Measurements from ENCODE around the gene AFAP1L1.

Gene AFAP1L1

DNA sequence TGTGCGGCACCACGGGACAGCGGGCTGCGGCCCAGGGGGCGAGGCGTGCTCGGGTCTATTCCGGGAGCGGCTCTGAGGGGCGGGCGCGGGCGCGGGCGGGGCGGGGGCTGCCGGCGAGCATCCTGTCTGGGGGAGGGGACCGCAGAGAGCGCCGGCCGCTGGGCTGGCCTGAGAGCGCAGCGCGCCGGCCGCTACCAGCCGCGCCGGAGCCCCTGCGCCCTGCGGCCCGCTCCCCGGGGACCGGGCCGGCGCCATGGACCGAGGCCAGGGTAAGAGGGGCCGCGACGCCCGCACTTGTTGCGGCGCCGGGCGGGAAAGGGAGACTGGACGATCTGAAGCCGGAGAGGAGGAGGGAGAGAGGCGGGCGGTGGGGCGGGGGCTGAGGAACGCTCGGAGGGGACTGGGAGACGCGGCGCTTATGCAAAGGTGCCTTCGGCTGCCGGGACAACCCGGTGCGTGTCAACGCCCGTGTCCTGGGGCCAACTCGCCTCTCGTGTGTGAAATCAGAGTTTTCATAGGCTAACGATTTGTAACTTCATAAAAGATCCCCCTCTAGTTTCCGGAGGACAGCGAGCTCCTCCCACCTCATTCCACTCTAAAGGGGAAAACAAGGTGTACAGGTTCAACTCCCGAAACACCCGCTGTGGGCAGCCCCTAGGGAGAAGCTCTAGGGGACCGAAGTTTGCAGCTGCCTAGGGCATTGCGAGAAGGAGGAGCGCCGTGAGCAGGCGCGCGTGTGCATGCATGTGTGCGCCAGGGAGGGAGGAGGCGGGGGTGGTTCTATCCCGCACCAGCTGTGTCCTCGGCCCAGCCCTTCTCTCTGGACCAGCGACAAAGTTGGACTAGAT is at the start of gene AFAP1L1:
Gene AFAP1L1, plus strand, starts transcription at position 144 of the 848 bp plus-strand sequence. Its CDS starts 110 bp downstream, at position 254.
- DNase-seq (ENCODE audit: low read depth in 3 of 3), result peak in 1 of 3 experiments; percentile 21

DNA sequence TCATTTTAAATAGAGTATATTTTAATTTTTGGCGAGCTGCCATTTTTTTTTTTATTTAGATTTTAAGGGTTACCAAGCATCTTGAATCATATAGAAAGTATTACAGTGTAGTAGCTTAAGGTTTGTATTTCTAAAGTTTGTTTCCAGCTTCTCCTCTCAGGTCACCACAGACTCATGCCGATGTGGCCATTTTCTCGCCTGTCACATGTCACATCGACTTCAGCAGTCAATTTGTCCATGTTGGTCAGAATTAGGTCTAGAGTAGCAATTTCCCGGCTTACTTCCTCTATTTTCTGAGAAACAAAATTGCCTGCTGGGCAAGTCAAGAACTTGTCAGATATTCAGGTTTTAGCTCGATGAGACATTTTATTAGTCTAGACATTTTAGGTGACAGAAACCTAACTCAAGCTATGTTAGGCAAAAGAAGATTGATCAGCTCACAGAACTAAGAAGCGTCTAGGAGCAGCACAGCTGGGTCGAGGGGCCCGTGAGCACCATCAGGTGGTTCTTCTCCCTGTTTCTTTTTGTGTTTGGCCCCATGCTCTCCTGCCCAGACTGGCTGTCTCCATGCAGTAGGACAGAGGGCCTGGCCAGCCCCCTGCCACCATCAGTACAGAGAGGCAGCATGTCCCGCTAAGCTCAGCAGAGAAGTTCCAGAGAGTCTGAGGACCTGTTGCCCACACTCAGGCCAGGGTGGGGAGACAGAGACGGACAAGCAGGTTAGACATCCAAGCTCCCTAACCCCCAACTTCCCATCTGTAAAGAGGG is 48.4 kb upstream of the AFAP1L1 start:
- no peak for DNase-seq (ENCODE audit: low read depth in 3 of 3)

DNA sequence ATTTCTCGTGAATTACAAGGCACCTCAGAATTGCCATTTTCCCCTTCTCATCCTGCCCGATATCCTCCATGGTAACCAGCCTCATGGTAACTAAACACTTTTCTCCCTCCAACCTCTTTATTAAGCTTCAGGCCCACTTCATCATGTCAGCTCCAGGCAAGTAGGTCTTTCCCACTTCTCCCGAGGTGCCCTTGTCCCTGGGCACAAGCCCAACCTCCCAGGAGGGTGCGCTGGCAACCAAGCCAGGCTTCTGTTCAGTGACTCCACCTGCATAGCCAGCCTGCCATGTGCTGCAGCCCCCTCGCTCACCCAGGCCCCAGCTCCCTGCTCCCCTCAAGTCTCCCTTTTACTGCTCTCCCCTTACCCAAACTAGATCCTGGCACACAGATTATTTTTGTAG is 47.4 kb upstream of the AFAP1L1 start:
- DNase-seq (ENCODE audit: low read depth in 3 of 3), result no peak

DNA sequence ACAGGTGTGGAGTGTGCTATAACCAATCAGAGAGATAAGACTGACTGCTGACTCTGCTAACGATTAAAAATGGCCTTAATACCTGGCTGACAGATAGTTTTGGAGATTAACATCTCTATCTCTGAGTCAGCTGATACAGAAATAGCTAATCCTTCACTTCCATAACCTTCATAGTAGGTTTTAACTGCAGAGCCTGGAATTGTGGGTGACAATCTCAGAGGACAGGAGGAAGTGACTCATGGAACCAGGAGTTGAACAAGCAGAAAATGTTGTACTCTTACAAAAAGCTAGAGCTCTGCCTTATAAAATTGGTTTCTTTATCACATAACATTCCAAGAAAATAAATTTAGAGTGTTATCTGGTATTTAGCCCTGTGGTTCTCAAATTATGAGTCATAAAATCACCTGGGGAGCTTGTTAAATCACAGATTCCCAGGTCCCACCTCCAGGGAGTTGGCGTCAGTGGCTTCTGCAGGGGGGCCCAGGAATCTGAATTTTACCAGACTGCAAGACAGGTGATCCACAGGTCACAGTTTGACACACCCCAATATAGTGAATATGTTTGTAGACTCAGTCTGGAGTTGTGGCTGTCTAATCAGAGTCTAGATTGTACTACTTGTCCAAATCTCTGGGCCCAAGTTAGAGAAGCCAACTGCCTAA is 44.4 kb upstream of the AFAP1L1 start:
- no peak for DNase-seq (ENCODE audit: low read depth in 3 of 3)

DNA sequence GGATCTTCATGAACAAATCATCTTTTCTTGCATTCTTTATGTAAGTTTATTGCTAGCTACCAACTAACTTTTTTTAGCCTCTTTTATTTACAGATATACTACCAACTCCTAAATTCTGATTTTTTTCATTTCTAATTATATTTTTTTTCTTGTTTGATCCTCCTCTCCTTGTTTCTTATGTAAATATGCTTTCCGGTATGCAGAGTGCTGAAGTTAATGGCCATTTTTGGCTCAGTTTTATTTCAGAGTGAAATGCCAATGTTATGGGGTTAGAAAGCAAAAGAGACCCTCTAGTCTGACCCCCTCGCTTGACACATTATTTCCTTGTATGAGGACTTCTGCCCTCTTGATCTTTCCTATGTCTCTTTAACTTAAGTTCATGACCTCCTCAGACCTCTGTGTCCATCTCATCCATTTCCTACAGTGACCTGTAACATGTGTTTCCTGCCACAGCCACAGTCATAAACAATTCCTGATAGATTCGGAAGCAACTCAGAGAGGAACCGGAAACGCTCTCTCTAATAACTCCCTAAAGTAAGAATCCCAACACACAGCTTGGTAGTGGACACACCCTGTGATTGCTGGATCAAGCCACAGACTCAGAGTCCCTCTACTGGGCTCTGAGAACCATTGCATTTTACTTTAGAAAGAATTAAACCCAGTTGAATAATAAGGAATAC is 42.9 kb upstream of the AFAP1L1 start:
- DNase-seq (ENCODE audit: low read depth in 3 of 3), result no peak

DNA sequence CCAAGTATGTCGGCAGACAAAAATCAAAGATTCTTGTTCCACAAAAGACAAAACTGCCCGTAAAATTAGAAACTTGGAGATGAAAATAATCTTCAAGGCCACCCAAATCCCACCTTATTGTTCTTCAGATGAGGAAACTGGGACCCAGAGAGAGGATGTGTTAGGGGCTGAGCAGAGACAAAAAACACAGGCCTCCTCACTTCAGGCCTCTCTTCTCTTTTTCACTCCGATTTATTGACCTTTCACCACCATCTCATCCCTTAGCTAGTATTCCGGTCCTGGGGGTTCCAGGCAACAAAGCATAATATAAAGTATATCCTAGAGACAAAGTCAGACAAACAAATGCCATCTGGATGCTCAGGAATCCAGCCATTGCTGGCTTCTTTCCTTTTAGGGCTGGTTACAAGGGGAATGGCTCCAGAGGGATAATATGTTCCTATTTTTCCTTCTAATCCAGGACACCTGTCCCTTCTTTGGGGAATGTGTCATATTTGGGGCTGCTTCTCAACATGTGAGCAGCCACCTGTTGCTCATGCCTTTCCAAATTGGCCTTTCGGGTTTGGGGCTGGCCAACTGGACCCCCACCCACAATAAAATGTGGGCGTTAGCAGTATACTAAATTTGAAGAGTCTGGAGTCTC is 42.2 kb upstream of the AFAP1L1 start:
- no peak for DNase-seq (ENCODE audit: low read depth in 3 of 3)

DNA sequence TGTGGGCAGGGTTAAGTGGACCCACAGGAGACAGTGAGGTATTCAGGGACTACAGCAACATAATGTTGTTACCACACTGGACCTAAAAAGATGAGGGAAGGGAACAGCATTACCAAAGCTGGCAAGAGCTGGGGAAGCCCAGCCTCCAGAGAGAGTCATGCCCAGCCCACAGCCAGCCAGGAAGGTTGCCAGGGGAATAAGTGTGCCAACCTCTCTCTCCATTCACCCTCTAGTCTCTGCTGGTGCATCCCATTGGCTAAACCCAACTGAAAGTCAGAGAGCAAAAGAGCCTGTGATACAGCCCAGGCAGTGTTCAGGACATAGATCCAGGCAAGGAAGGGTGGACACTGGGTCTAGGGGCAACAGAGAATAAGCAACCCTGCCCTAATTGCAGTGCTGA is 35.8 kb upstream of the AFAP1L1 start:
- DNase-seq (ENCODE audit: low read depth in 3 of 3), result no peak

DNA sequence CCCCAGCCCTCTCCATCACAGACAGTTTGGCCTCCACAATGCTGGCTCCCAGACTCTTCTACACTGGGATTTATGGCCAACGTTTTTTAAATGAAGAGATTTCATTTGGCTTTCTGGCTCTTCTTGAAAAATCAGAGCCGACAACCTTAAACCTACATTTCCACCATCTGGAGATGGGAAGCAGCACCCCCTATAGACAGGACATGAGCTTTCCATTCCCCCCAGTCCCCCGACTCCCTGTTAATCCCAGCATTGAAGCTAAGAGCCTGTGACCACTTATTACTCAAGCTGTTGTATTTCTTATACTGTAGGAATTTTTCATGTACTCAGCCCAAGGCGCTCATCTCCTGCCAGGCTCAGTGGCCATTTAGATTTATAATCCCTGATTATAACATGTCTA is 34.0 kb upstream of the AFAP1L1 start:
- DNase-seq (ENCODE audit: low read depth in 3 of 3), result no peak

DNA sequence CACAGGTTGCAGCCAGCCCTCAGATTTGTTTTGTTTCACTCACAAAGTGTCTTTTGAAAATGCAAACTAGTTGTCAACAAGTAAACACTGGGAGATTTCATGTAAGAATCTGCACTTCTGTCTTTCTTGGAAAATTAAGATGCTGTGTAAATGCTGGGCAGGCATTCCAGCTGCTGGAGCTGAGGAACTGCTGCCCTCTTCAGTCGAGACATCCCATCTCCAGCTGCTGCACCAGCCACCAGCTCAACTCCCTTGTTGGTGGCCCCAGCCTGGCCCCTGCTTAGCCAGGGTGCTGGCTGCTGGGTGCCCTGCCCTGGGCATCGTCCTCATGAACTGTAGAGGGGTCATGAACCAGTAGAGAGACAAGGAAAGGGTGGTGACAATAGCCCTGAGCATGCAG is 33.1 kb upstream of the AFAP1L1 start:
- DNase-seq (ENCODE audit: low read depth in 3 of 3), result no peak

DNA sequence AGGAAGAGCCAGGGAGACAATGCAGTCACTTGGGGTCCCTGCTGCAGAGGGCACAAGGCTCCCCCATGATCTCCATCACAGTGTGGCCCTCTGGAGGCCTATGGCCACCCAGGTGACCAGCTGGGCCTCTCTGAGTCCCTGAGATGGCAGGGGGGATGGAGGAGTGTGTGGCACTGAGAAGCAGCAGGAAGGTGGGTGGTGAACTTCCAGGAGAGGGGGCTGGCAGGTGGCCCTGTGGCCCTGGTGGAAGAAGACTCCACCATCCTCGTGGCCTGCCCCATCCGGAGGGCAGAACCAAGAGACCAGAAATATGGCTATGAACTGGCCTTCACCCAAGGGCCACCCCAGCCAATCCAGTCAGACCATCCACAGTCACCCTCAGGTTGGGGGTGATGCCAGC is 31.7 kb upstream of the AFAP1L1 start:
- no peak for DNase-seq (ENCODE audit: low read depth in 3 of 3)

DNA sequence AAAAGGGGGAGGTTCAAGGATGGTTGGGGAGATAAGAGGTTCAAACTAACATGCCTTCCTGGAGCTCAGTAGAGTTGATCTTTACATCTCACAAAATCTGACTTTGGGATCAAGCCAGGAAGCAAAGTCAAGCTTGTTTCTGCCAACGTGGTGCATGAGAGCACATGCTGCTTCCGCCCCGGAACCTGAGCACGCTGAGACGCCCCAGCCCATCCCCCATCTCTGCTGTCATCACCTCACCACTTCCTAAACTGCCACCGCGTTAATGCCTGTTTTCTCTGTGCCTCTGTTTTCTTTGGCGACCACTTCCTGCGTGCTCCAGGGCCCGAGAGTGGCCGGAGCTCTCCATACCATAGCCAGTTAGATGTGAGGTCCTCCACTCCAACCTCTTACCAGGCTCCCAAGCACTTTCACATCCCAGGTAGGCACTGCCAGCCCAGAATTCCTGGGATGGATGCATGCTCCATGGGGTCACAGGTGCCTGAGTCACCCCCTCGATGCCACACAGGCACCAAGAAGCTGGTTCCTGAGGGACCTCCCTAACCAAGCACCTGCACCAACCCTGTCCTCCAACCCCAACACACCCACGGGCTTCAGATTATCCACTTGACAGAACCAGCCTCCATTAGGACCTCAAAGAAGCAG is 31.2 kb upstream of the AFAP1L1 start:
- DNase-seq (ENCODE audit: low read depth in 3 of 3), result peak; percentile 28 to 70 (median 59)

DNA sequence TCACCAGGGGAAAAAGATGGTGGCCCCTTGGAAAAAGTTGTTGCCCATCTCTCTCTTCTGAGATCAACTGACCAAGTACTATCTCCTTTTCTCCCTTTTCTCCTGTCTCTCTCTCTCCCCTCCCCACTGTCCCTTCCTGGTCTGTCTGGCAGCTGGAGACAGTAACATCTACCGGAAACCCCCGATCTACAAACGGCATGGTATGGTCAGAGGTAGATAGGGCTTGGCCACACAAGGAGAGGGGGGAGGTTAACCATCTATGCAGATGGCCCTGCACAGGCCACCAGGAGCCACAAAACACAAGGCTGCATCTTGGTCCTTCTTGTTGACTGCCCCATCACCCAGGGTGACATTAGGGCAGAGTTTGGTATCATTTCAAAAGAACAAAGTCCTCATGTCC is 29.3 kb upstream of the AFAP1L1 start:
- no peak for DNase-seq (ENCODE audit: low read depth in 3 of 3)

DNA sequence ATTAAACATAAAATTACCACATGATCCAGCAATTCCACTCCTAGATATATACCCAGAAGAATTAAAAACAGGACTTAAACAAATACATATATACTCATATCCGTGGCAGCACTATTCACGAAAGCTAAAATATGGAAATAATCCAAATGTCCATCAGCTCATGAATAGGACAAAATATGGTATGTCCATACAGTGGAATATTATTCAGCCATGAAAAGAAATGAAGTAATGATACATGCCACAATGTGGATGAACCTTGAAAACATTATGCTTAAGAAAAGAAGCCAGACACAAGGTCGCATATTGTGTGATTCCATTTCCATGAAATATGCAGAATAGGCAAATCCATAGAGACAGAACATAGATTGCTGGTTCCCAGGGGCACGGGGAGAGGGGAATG is 24.8 kb upstream of the AFAP1L1 start:
- no peak for DNase-seq (ENCODE audit: low read depth in 3 of 3)

DNA sequence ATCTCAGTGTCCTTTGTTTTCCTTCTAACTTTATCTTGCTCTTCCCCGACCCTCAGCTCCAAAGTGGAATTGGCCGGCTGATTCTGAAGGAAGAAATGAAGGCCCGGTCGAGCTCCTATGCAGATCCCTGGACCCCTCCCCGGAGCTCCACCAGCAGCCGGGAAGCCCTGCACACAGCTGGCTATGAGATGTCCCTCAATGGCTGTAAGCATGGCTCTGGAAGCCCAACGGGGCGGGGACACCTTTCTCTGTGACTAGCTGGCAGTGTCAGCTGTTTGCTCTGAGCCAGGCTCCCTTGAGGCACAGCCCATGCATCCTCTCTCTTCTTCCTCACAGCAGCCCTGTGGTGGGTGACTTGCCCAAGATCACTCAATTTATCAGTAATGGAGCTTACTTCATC is 23.9 kb upstream of the AFAP1L1 start:
- no peak for DNase-seq (ENCODE audit: low read depth in 3 of 3)

DNA sequence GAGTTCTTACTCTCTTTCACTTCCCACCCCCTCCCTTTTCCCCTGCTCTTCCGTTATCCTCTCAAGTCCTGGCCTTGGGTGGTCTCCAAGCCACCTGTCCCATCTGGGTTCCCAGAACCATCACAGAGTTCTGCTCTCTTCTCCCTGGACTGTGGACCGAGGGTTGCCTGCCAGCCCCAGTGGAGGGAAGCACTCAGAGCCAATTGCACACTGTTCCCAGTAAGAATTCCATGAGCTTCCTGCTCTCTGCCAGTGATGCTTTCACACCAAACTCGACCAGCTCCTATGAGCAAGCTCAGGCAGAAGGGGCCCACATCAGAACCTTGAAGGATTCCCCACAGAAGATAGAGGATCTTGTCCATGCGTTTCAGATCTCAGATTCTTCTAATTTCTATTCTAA is 20.1 kb upstream of the AFAP1L1 start:
- no peak for DNase-seq (ENCODE audit: low read depth in 3 of 3)

DNA sequence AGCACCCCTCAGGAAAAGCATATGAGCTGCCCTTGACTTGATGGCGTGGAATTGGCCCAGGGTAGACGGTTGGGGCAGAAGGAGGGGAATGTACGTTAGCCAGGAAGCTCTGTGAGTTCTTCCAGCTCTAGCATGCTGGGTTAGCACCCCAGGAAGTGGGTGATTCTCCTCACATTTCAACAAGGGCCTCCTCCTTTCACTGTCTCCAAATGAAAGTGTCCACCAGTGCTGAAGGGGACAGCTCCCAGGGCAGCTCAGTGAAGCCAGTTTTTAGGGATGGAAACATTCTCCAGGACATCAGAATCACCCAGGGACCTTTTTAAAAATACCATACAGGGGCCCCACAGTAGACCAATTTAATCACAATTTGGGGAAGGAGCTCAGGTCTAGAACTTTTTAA is 17.2 kb upstream of the AFAP1L1 start:
- no peak for DNase-seq (ENCODE audit: low read depth in 3 of 3)

DNA sequence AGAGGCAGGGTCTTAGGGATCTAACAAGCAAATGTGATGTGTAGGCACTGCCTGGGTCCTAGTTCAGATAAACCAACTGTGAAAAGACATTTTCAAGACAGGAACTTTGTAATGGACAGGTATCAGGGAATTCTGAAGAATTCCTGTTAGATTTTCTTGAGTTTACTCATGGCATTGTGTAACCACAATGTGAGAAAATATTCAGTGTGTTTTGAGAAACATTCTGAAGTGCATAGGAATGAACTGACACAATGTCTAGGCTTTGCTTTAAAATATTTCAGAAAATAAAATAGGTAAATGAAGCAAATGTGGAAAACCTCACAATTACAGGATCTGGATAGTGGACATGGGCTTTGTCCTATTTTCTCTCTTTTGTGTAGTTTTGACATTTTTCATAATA is 15.2 kb upstream of the AFAP1L1 start:
- no peak for DNase-seq (ENCODE audit: low read depth in 3 of 3)

DNA sequence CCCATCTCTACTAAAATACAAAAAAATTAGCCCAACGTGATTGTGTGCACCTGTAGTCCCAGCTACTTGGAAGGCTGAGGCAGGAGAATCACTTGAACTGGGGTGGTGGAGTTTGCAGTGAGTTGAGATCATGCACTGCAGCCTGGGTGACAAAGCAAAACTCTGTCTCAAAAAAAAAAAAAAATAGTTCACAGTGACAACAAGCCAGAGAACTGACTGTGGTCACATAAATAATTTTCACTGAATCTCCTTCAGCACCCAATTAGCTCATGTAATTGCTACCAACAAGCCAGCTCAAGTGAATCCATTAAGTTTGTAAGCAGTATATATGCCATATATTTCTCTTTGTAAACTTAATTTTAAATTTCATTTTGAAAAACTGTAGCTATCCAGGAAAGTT is 14.5 kb upstream of the AFAP1L1 start:
- no peak for DNase-seq (ENCODE audit: low read depth in 3 of 3)

DNA sequence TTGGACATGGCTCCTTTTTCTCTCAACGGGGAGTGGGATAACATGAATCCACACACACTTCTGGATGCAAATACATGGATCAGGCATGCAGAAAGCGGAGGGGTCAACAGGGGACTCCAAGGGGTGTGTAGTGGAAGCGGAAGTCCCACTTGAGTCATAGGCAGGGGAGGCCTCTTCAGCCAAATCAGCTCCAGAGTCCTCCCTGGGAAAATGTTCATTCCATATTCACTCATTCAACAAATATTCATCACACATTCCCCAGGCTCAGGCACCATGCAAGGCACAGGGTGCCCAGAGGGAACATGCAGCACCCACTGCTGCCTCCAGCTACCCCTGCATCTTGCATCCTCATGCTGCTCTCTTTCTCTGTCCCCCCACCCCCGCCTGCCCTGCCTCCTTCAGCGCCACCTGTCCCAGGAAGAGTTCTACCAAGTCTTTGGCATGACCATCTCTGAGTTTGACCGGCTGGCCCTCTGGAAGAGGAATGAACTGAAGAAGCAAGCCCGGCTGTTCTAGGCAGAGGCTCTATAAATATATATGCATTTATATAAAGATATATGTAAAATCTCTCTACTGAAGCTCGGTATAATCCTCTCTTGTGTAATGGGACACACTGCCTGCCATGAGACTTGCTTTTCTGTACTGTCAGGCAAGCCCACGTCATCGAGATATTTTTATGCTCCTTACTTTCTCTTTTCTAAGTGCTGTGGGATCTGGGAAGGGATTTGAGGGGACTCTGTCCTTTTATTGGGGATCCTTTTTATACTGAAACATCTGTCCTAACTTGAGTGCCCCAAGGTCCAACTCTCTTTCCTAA is 13.6 kb upstream of the AFAP1L1 start:
- DNase-seq (ENCODE audit: low read depth in 3 of 3), result no peak

DNA sequence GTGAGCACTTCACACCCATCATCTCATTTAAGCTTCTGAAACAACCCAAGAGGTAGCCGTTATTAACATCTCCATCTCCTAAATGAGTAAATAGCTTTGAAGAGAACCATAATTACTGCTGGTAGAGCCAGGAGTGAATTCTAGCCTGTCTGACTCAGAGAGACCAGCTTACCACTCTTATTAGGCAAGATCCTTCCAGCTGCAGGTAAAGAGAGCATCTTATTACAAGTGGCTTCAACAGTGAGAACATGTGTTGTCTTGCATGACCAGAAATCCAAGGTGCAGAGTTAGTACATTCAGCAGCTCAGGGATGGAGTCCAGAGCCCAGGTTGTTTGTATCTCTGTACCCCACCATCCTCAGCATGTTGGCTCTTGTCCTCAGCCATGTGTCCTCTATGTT is 10.9 kb upstream of the AFAP1L1 start:
- no peak for DNase-seq (ENCODE audit: low read depth in 3 of 3)
